Gastroesophageal sphincter (tissue), 4 donors: ENCODE results near the gene BAIAP2L1. TPM values are rescaled to one million over a fixed set of nuclear protein-coding genes. Genes with fewer than 3 reads are reported as not detected.
"Not testable (repeated sequence)": the region's sequence is repeated elsewhere in the genome, so short reads cannot be mapped to it uniquely, and the experiment has no call there.

ENCODE experiments used
- ATAC-seq: fragments of 150-250 bp; one replicate; pipeline ENCODE4 v1.9.1; 2016; ENCODE audit warnings: mild to moderate bottlenecking, moderate library complexity
- H3K27ac ChIP-seq, 4 donors: fragments of 200-600 bp; sonication (generic) in 3 of 4; 1 replicate in 3 of 4; 2 replicates in 1 of 4; pipeline ENCODE4 v1.5.1; 2016 to 2019
- H3K27me3 ChIP-seq: fragments of 200-600 bp; sonication (generic); one replicate; pipeline ENCODE4 v1.5.1; 2019
- H3K36me3 ChIP-seq, 2 donors: fragments of 200-600 bp; sonication (generic); one replicate each; pipeline ENCODE4 v1.5.1; 2019; ENCODE audit warnings: control low read depth in 1 of 2
- H3K4me1 ChIP-seq, 3 donors: fragments of 200-600 bp; sonication (generic); 1 replicate in 2 of 3; 2 replicates in 1 of 3; pipeline ENCODE4 v1.5.1; 2016 to 2019; ENCODE audit warnings: control low read depth in 2 of 3
- H3K4me3 ChIP-seq, 2 donors: fragments of 200-600 bp; sonication (generic); one replicate each; pipeline ENCODE4 v1.5.1; 2019; ENCODE audit warnings: mild to moderate bottlenecking in 1 of 2, moderate library complexity in 1 of 2
- H3K9me3 ChIP-seq, 3 donors: fragments of 200-600 bp; sonication (generic); one replicate each; pipeline ENCODE4 v1.5.1; 2017 to 2019; ENCODE audit warnings: control low read depth in 2 of 3
- CTCF ChIP-seq, 4 experiments: fragments of 200-600 bp in 2 of 4; fragments of 450-650 bp in 2 of 4; sonication (generic) in 1 of 4; IDR thresholded peaks; one replicate each; pipeline ENCODE4 v1.5.1; 2017 to 2019; ENCODE audit warnings: antibody characterized with exemption in 4 of 4, mild to moderate bottlenecking in 2 of 4, moderate library complexity in 2 of 4
- EP300 ChIP-seq: sonication (generic); formaldehyde crosslinking; IDR thresholded peaks from one replicate; pipeline ENCODE4 v1.6.1; 2017; ENCODE audit warnings: antibody characterized with exemption, mild to moderate bottlenecking
- POLR2A ChIP-seq, 2 donors: fragments of 450-650 bp; IDR thresholded peaks; one replicate each; pipeline ENCODE4 v1.6.1; 2017; ENCODE audit warnings: antibody characterized with exemption in 2 of 2, mild to moderate bottlenecking in 2 of 2, moderate library complexity in 1 of 2
- POLR2AphosphoS5 ChIP-seq: sonication (generic); formaldehyde crosslinking; IDR thresholded peaks from one replicate; pipeline ENCODE4 v1.6.1; 2017; ENCODE audit warnings: antibody characterized with exemption
- WGBS, 2 donors: methylation state at CpG; one replicate each; pipeline ENCODE4 v1.1.5; 2018; ENCODE audit warnings: low coverage in 1 of 2; 5-methylcytosine and 5-hydroxymethylcytosine counted together
- total RNA-seq, 4 donors: library from RNA; depleted of rRNA; stranded (reverse); fragments of >200 nt; gene quantifications; one replicate each; pipeline ENCODE4 v1.1.0, GENCODE V29; 2016

The BAIAP2L1 gene
- total RNA-seq, 4 donors from 2014 or later: 0.13 to 6.7 (median 2.1) TPM

GRCh38 chr7:98429799-98430198 is 28.9 kb upstream of the BAIAP2L1 start:
- no peak for ATAC-seq
- Histone ChIP-seq H3K27ac (no peak overlapping the region), H3K9me3 (no peaks in the 10 kb centered on the region), H3K36me3 (no peaks in the 10 kb centered on the region), H3K4me1 (no peaks in the 10 kb centered on the region), H3K27me3 (peaks cover 13% of the 10 kb centered on the region), H3K4me3 (no peak overlapping the region)
- 82 to 84% methylated on average over 8 to 13 of the region's 13 CpGs for WGBS, 2 donors
- TF ChIP-seq POLR2A (IDR thresholded peaks at IDR 0.05) (no peak), POLR2AphosphoS5 (no peak), EP300 (no peak), CTCF (IDR thresholded peaks at IDR 0.05) (no peak)

- Histone ChIP-seq H3K27me3 (peaks cover 52% of the 10 kb centered on the region), H3K27ac (no peak overlapping the region), H3K4me1 (no peaks in the 10 kb centered on the region), H3K4me3 (no peak overlapping the region), H3K36me3 (no peaks in the 10 kb centered on the region), H3K9me3 (no peaks in the 10 kb centered on the region)
- WGBS, 2 donors: 75 to 92% methylated on average over 2 of the region's 2 CpGs
- no peak for TF ChIP-seq POLR2A (IDR thresholded peaks at IDR 0.05)
- TF ChIP-seq CTCF (IDR thresholded peaks at IDR 0.05): no peak
- no peak for TF ChIP-seq EP300
- no peak for TF ChIP-seq POLR2AphosphoS5
- no peak for ATAC-seq
Observed at GRCh38 chr7:98423043-98423442, 22.2 kb upstream of the BAIAP2L1 start.

GRCh38 chr7:98420966-98421612 is 20.2 kb upstream of the BAIAP2L1 start:
- WGBS, 2 donors: 18 to 32% methylated on average over 17 to 21 of the region's 27 CpGs
- H3K4me3 ChIP-seq: no peak overlapping the region
- H3K36me3 ChIP-seq: no peaks in the 10 kb centered on the region
- H3K27me3 ChIP-seq: peaks cover 55% of the 10 kb centered on the region
- H3K9me3 ChIP-seq: no peaks in the 10 kb centered on the region
- no peak for TF ChIP-seq POLR2AphosphoS5
- no peak for TF ChIP-seq POLR2A (IDR thresholded peaks at IDR 0.05)
- no peak for TF ChIP-seq EP300
- peak; percentile 22 to 67 (median 35) for TF ChIP-seq CTCF (IDR thresholded peaks at IDR 0.05)
- ATAC-seq: no peak
- no peak overlapping the region for H3K27ac ChIP-seq
- no peaks in the 10 kb centered on the region for H3K4me1 ChIP-seq

- not testable (repeated sequence) for ATAC-seq, H3K4me1 ChIP-seq
- 76 to 82% methylated on average over 3 of the region's 3 CpGs for WGBS, 2 donors
Observed at GRCh38 chr7:98419988-98420387, 19.1 kb upstream of the BAIAP2L1 start.

GRCh38 chr7:98419316-98419691 is 18.4 kb upstream of the BAIAP2L1 start:
- not testable (repeated sequence) for ATAC-seq, H3K4me1 ChIP-seq

More at GRCh38 chr7:98419988-98420387, 19.1 kb upstream of the BAIAP2L1 start:
- H3K4me3 ChIP-seq, H3K9me3 ChIP-seq, H3K27ac ChIP-seq, H3K36me3 ChIP-seq: not testable (repeated sequence)
- peaks cover 54% of the 10 kb centered on the region for H3K27me3 ChIP-seq

GRCh38 chr7:98418636-98419315 is 17.9 kb upstream of the BAIAP2L1 start:
- Histone ChIP-seq H3K36me3 (no peaks in the 10 kb centered on the region), H3K27ac (no peak overlapping the region), H3K4me3 (no peak overlapping the region), H3K27me3 (peaks cover 41% of the 10 kb centered on the region), H3K9me3 (no peaks in the 10 kb centered on the region), H3K4me1 (no peaks in the 10 kb centered on the region)
- 78% methylated on average over 1 to 4 of the region's 7 CpGs for WGBS, 2 donors
- TF ChIP-seq EP300 (no peak), POLR2A (IDR thresholded peaks at IDR 0.05) (no peak), CTCF (IDR thresholded peaks at IDR 0.05) (no peak), POLR2AphosphoS5 (no peak)
- ATAC-seq: no peak

More at GRCh38 chr7:98419316-98419691, 18.4 kb upstream of the BAIAP2L1 start:
- peaks cover 47% of the 10 kb centered on the region for H3K27me3 ChIP-seq
- H3K27ac ChIP-seq, H3K36me3 ChIP-seq, H3K9me3 ChIP-seq, H3K4me3 ChIP-seq: not testable (repeated sequence)
- WGBS, 2 donors: 100% methylated on average over 1 of the region's 5 CpGs; no CpG with 5 or more reads in 1 of the 2 donors
